ENCODE measurements around the gene BIRC7.
A peak's percentile ranks its signal among the peaks of the same experiment; 100 is the strongest.
"Not testable (repeated sequence)": the region's sequence is repeated elsewhere in the genome, so short reads cannot be mapped to it uniquely, and the experiment has no call there.

Gene BIRC7

DNA sequence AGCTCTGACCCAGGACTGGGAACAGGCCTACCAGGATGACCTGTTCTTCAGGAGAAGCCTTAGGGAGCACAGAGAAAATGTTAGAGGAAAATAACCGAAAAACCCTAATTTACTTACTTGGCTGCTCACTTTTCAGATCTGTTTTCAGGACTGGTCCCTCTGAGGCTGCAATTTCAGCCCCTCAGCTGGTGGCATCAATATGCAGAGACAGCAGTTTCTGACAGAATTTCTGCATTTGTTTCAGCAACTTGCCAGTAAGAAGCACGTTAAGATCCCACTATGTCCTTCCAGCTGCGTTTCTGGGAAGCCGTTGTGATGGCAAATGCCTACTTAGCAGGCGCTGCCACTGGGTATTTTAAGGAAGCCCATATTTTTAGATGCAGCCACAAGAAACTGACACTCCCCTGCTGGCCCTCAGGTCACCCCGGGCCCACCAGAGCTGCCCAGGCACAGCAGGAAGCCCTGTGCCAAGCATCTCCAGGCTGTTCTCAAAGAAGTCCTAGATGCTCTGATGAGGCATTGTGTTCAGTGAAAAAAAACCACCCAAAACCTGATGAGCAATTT is 27.3 kb upstream of the BIRC7 start:
- no peak for DNase-seq

DNA sequence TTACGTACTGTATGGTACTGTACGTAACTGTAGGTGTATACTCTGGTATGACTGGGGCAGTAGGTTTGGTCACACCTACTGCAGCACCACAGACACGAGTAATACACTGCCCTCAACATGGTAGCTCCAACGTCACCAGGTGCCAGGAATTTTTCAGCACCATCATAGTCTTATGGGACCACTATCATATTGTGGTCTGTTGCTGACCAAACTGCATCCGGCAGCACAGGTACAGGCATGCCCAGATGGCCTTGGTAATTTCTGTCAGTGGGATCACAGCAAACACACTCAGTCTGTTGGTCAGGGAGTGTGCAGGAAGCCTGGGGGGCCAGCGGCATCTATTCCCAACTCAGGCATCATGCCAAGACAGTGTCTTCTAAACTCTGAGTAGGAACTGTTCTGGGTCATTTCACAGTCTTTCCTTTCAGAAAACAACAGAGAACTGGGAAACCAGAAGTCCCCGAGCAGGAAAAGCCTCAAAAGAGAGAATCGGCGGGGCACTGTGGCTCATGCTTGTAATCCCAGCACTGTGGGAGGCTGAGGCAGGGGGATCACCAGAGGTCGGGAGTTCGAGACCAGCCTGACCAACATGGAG is 25.6 kb upstream of the BIRC7 start:
- no peak for DNase-seq

DNA sequence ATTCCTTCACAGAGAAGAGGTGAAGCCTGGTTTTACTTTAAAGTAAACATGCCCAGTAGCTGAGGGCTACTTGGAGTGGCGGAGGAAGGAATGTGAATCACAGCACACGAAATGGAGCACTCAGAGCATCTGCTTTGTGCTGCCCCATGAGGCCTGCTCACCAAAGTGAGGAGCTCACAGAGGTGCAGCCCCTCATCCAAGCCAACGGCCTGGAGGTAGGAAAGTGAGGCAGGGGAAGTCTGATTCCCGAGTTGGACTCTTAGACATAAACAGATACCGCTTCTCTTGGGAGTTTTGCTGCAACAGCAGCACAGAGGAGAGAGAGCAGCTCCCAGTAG is 23.3 kb upstream of the BIRC7 start:
- DNase-seq, result no peak

DNA sequence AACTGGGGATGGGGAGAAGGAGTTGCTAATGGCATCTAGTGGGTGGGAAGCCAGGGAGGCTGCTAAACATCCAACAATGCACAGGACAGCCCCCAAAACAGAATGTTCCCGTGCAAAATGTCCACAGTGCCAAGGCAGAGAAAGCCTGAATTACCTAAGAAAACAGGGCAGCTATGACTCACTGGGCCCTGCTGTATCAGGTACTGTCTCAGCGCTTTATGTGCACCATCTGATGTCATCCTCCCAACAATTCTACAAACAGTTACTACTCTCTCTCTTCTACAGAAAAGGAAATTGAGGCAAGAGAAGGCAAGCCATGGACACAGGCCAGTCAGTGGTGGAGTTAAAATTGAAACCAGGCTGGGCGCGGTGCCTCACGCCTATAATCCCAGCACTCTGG is 22.9 kb upstream of the BIRC7 start:
- no peak for DNase-seq

DNA sequence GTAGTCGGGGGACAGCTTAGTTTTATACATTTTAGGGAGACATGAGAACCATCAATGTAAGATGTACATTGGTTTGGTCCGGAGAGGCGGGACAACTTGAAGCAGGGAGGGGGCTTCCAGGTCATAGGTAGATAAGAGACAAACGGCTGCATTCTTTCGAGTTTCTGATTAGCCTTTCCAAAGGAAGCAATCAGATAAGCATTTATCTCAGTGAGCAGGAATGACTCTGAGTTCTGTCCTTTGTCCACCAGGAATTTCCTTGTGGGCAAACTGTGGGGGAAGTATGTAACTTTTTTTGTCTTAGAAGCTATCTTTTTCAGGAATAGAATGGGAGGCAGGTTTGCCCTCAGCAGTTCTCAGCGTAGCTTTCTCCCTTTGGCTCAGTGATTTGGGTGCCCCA is 21.2 kb upstream of the BIRC7 start:
- no peak for DNase-seq

DNA sequence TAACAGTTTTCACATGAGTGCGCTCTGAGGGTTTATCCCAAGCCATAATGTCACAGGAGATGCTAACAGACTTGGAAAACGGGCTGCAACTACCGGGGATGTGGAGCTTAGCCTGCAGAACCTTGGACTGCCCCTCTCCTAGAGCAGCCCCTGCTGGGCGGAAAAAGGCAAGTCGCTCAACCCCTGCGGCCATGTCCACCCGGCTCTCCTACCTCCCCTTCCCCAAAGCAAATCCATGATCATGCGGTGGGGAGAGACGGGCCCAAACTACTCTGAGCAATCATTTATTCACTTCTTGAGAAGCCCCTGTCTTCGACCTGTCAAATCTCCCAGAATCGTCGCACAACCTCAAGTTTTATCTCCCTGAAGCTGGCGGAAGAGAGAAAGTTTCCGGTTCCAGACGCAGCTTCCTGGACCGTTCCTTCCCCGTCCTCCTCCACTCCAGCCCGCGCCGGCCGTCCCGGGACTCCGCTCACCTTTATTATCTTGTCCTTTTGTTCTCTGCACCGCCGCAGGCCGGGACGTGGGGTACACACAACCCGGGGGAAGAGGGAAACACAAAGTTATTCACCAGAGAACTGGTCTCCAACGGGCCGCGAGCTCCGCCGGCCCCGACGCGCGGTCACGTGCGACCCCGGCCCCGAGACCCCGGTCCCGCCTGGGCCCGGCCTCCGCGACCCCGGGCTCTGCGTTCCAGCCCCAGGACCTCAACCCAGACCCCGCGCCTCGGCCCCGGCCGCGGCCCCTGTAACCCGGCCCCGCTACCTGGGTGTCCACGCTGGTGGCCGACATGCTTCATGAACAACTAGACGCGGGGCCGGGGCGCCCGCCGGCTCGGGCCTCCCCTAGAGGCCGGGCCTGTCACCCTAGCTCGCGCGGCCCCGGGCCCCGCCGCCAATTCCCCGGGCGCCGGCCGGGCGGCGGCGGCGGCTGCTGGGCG is 20.3 kb upstream of the BIRC7 start:
- DNase-seq, result no peak

DNA sequence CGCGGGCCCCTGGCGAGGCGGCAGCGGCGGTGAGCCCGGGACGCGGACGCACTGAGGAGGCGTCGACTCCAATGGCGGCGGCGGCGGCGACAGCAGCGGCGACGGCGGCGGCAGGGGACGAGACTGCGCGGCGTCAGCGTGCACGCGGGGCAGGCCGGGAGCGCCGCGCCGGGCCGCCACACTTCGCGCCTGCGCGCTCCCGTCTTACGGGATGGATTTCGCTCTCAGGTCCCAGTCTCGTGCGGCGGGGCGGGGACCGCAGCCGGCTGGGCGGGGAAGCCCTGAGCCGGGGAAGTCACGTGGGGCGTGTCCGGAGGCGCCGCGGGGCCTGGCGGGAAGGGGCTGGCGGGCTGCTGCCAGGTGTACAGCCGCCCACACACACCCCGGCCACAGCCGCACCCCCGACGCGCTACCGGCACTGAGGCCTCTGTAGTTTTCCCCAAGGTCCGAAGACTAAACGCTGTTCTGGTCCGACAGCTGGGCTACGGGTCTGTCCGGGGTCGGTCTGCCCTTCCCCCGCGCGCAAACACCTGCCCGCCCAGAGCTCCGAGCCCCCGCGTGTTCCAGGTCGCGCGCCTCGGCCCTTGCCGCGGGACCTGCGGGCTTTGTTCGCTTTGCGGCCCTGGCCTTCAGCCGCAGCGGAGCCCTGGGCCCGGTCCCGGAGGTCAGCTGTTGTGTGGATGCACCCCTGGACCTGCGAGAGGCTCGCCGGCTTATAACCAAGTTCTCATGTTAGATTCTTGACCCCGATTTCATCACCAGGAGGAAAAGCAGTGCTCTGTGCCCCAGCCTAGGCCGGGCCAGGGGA is 19.5 kb upstream of the BIRC7 start, which contains the start of gene YTHDF1:
YTHDF1 (minus strand) TSS at position 91 of the 808 bp plus-strand sequence. CDS start 239 bp downstream, outside the sequence.
- DNase-seq, result peak; percentile 92

DNA sequence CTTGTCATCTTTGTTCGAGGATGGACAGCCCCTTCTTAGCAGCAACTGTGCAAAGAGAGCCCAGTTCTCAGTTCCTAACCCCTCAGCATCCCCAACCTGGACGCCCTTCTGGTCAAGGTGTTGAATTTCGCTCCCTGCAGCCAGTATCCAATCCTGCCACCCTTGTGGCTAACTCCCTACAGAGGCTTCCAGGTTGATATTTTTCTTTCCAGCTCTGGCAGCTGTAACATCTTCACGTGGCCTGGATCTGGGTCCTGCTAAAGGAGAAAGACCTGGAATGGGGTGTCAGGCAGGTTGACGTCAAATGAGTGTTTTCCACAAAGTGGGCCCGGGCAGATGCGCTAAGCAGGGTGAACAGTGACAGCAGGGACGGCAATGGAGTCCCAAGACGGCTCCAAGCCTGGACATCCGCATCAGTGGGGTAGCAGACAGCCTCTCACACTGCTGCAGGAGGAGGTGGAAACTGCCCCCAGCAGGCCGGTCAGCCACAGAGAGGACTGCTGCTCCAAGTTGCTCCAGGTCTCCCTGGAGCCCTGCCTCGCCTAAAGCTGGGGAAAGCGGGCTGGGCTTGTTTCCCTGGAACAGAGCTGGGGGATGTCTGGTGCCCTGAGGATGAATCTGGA is 18.7 kb upstream of the BIRC7 start:
- DNase-seq, result no peak

DNA sequence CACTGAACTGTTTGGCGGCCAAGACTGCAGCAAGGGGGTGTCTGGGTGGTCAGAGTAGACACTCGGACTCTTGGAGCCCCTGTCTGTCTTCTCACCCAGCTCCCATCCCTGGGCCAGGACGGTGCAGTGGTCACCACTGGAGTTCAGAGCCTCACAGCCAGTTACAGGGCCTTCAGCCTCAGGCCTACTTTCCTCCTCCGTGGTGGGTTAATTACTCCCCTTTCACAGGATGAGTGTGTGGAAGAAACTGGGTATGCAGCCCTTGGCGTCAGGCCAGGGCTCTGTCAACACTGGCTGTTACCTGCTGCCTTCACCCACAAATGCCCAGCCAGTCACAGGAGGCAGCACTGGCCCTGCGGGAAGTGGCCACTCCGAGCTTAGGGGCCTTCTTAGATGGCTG is 18.0 kb upstream of the BIRC7 start:
- no peak for DNase-seq

DNA sequence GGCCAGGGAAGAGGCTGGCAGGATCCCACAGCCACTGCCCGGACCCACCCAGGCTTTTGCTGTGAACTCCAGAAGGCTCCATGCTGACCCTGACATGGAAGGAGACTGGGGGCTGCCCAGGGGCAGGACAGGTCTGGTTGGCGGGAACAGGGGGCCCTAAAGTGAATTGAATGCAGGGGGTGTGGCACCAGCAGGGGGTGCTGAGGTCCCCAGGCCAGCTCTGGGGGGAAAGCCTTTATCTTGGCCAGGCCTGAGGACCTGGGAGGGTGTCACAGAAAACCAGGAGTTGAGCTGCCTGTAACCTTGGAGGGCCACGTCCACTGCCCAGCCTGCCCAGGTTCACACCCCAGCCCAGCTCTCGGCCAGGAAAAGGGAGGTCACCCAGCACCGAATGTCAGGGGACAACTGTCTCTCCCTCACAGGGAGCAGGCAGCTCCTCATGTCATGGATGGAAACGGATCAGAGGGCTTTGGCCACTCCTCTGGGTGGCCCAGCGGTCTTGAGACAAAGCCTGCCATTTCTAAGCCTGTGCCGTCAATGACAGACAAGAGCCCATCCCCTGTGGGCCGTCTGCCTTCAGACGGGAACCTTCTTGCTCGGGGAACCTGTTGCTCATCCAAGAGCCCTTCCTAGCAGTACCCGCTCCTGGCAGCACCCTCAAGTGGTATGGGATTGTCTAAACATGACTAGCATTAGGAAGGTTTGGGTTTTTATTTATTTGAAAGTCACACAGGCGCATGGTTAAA is 16.8 kb upstream of the BIRC7 start:
- DNase-seq, result no peak

DNA sequence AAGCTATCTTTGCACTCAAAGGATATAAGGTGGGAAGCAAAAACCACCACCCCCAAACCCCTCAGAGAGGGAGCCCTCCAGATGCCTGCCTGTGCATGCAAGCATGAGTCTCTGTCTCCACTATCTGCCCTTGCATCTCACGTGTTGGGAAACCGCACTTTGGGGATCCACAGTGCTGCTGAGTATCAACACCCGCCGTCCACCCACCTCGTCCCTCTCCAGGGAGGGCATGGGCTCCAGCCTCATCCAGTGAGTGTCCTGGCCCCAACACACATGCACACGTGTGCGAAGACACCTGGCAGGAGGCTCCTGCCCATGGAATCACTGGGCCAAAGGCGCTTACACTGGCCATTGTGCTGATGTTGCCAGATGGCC is 16.3 kb upstream of the BIRC7 start:
- no peak for DNase-seq

DNA sequence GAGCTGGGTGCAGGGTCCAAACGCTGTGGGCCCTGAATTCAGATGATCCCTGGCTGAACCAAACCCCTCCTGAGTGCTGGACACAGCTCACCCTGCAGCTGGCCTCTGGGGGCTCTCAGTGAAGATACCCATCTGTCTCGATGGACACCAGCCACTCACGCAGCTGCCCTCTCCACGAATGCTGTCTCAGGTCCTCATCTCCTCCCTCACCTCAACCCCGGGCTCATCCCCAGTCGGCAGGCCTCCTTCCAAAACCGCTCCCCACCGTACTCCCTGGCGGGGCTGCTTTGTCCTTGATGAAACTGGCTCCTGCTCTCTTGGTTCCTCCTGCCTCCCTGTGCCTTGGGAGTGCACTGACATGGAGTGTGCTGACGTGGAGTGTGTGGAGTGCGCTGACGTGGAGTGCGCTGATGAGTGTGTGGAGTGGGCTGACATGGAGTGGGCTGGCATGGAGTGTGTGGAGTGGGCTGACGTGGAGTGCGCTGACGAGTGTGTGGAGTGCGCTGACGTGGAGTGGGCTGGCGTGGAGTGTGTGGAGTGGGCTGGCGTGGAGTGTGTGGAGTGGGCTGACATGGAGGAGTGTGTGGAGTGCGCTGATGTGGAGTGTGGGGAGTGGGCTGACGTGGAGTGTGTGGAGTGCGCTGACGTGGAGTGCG is 15.7 kb upstream of the BIRC7 start:
- DNase-seq, result no peak

DNA sequence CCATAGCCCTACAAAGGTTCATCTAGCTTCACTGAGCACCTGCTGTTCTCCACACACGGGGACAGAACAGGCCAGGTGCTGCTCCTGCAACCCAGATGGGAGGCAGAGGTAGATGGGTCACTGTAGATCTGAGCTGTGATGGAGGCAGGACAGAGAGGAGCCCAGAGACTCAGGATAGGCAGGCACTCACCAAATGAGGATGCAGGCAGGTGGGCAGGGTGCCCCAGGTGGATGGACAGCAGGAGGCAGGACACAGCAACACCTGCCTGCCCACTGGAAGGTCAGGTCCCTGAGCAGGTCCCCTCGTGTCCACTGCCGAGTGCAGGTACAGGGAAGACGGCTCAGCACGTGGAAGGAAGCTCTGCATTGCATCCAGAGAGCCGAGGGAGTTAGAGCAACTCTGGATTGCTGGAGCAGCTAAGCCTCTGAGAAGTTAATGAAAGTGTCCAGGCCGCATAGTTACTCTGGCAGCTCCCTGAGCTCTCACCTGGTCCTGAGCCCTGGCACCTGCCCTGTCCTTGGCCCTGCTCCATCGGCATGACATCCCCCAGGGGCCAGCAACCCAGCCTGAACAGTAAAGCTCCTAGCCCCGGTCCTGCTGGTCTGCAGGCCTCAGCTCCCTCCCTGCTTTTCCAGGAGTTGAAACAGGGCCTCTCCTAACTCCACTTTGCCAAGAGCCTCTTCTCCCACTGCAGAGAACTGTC is 14.9 kb upstream of the BIRC7 start:
- no peak for DNase-seq

DNA sequence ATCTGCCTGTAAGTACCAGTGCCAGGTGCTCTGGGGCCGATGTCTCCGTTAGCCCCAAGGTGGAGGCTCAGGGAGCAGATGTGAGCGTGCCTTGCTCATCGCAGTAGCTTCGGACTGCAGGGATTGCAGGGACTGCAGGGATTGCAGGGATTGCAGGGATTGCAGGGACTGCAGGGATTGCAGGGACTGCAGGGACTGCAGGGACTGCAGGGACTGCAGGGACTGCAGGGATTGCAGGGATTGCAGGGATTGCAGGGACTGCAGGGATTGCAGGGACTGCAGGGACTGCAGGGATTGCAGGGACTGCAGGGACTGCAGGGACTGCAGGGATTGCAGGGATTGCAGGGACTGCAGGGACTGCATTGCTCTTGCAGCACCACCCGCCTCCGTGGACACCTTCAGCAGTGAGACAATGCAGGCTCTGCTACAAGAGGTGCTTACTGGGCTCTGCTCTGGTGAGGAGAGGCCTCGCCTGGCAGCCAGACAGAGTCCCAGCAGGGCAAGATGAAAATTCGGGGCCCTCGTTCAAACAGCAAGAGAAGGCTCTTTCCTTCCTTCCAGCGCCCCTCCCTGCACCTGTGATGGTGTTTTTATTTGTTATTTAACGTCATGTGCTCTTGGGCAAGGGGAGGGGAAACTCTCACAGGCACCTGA is 14.2 kb upstream of the BIRC7 start:
- not testable (repeated sequence) for DNase-seq

DNA sequence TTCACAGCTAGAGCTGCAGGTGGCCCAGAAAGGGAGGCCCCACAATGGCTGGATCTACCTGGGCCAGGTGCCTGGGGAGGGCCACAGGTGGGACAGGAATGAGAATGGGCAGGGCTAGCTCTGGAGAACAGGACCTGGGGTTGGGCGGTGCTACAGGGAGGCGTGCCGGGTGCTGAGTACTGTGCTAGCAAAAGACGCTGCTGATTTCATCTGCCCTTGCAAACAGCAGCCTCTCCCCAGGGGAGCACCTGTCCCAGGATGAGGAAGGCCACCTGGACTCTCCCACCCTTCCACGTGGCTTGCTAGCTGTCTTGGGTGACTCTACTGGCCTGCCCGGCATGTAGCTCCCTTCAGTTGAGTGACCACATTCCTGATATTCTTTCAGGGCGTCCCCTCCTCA is 13.2 kb upstream of the BIRC7 start:
- DNase-seq, result no peak

DNA sequence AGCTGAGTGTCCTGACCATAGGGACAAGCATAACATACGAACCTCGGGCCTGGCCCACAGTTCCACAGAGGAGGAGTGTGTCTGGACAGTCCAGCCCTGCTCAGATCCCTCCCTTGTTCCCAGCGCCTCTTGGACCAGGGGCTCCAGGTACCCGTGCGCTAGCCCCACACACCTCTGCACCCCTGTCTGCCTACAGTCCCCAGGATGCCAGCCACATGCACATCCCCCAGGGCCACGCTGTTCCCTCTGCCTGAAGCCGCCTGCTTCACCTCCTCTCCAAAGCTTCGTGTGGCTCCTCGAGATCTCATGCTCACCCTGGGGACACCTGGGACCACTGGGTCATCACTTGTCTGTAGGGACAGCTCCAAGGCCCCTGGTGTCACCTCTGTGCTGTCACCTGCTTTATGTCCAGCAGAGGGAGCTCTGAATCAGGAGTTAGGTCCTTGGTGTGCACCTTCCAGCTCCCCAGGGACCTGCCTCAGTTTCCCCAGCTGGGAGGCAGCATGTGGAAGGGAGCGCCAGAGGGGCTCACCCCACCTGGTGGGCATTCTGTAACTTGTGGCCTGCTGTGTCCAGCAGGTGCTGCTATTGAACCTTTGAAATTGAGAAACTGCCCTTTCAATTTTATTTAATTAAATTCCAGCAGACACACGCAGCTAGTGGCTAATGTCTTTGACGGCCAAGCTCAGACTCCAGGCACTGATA is 12.4 kb upstream of the BIRC7 start:
- no peak for DNase-seq

DNA sequence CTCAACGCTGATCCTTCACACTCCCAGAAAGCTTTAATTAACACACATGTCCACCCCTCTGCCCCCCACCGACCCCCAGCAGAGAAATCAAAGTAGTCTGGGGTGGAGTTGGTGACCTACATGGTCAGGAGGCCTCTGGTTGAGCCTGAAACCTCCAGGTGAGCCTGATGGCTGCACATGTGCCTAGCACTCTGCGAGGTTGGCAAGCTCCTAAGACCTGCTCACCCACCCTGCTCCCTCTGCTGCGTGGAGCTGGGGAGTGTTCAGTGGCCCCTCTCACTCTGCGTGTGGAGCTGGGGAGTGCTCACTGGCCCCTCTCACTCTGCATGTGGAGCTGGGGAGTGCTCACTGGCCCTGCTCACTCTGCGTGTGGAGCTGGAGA is 11.9 kb upstream of the BIRC7 start:
- no peak for DNase-seq

DNA sequence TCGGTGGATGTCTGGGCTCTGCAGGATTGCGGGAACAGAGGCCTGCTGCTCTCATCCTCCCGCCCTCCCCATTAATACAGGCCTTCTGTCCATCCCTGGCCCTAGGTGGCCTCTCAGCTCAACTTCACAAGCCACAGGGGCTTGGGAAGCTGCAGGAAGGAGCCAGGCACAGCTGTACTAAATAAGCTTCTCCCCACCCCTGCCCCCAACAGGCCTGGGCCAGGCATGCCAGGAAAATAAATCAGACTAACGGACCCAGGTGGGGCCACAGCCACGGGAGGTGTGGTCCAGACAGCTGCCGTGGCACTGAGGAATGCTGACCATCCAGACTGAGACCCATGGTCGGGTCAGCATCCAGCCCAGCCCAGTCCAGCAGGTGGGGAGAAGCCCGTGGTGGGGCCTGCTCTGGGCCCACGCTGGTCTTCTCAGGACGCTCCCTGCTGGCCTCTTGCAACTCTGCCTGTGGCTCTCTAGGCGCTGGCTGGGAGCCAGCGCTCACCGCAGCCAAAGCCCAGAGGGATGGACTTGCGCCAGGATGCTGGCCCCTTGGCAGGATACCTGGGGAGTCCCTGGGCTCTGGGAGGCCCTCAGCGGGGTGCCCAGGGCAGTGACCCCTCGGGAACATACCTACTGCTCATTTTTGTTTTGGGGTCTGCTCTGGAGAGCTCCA is 11.2 kb upstream of the BIRC7 start:
- DNase-seq, result no peak

DNA sequence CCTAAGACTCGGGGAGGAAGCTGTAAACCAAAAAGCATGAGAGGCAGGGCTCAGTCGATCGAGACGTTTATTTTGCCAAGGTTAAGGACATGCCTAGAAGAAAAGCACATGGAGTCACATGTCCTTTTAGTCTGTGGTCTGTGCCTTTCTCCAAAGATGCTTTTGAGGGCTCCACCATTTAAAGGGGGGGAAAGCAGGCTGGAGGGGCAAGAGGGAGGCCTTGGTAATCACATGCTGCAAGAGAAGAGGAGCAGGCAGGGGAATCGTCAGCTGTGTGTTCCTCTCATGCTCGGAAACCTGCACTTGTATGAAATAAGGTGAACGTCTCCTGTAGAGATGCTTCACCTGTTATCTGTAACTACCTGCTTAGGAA is 10.6 kb upstream of the BIRC7 start:
- no peak for DNase-seq
